PFSK-1 (cell line): ENCODE measurements around the gene ATAD1.

Experiments
- FOXP2 ChIP-seq: optimal IDR thresholded peaks from 2 replicates; pipeline ENCODE3; 2011; ENCODE audit warnings: borderline replicate concordance, control low read depth, inconsistent platforms; ENCODE audit not compliant: insufficient read depth; ENCODE audit errors: extremely low read length, extremely low read depth
- POLR2AphosphoS5 ChIP-seq: IDR thresholded peaks from 2 replicates; pipeline ENCODE4 v1.6.1; 2012; ENCODE audit warnings: low read depth, mild to moderate bottlenecking, control low read depth, low read length, moderate library complexity
- SIN3A ChIP-seq: IDR thresholded peaks from 2 replicates; pipeline ENCODE4 v1.6.1; 2012; ENCODE audit warnings: mild to moderate bottlenecking, low read length, moderate library complexity, borderline replicate concordance; ENCODE audit not compliant: insufficient read depth
- TAF1 ChIP-seq: IDR thresholded peaks from 2 replicates; pipeline ENCODE4 v1.6.1; 2012; ENCODE audit warnings: low read length, control low read depth, borderline replicate concordance; ENCODE audit not compliant: insufficient read depth
- TF ChIP-seq, protein P1 (sequence below), 2 experiments: IDR thresholded peaks; 2 replicates each; pipeline versions ENCODE4 v1.6.1 to v1.8.0; 2011 to 2012; ENCODE audit warnings: low read depth in 2 of 2, low read length in 2 of 2, control low read depth in 1 of 2, inconsistent platforms in 1 of 2, mild to moderate bottlenecking in 1 of 2, moderate library complexity in 1 of 2; ENCODE audit not compliant: insufficient read depth in 1 of 2

DNA sequence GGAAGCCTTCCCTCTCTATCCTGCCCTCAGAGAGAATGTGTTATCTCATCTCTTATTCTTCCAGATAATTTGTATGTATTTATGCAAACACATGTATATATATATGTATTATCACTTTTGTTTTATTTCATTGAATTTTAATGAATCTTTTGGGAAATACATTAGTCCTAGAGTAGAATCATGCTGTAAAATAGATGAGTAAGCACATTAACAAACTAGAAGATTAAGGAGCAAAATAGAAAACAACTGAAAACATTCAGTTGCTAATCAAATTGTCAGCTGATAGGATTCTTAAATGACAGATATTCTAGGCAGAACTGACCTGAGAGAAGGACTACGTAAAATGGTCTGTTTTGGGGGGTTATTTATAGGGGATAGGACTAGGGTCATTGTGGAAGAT lies 34.1 kb upstream of the ATAD1 start:
- no peak for TF ChIP-seq POLR2AphosphoS5
- no peak for TF ChIP-seq TAF1
- TF ChIP-seq, protein P1, sequence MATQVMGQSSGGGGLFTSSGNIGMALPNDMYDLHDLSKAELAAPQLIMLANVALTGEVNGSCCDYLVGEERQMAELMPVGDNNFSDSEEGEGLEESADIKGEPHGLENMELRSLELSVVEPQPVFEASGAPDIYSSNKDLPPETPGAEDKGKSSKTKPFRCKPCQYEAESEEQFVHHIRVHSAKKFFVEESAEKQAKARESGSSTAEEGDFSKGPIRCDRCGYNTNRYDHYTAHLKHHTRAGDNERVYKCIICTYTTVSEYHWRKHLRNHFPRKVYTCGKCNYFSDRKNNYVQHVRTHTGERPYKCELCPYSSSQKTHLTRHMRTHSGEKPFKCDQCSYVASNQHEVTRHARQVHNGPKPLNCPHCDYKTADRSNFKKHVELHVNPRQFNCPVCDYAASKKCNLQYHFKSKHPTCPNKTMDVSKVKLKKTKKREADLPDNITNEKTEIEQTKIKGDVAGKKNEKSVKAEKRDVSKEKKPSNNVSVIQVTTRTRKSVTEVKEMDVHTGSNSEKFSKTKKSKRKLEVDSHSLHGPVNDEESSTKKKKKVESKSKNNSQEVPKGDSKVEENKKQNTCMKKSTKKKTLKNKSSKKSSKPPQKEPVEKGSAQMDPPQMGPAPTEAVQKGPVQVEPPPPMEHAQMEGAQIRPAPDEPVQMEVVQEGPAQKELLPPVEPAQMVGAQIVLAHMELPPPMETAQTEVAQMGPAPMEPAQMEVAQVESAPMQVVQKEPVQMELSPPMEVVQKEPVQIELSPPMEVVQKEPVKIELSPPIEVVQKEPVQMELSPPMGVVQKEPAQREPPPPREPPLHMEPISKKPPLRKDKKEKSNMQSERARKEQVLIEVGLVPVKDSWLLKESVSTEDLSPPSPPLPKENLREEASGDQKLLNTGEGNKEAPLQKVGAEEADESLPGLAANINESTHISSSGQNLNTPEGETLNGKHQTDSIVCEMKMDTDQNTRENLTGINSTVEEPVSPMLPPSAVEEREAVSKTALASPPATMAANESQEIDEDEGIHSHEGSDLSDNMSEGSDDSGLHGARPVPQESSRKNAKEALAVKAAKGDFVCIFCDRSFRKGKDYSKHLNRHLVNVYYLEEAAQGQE (IDR thresholded peaks at IDR 0.05; ENCODE audit: insufficient read depth in 1 of 2, low read depth in 2 of 2, low read length in 2 of 2): no peak
- no peak for TF ChIP-seq SIN3A
- no peak for TF ChIP-seq FOXP2
